Activated CD4-positive, alpha-beta T cell treated with anti-CD3 and anti-CD28 coated beads for 4 hours (primary cell): ENCODE data around the gene GJC2.
A peak's percentile ranks its signal among the peaks of the same experiment; 100 is the strongest.

Source experiments
- DNase-seq, 2 donors: peaks; one replicate each; pipeline ENCODE4 v3.0.0-alpha.2; 2020

Gene GJC2

GRCh38 chr1:228117335-228117734, 32.4 kb upstream of the GJC2 start:
- no peak for DNase-seq

GRCh38 chr1:228118040-228118439, 31.7 kb upstream of the GJC2 start:
- DNase-seq: no peak

DNA sequence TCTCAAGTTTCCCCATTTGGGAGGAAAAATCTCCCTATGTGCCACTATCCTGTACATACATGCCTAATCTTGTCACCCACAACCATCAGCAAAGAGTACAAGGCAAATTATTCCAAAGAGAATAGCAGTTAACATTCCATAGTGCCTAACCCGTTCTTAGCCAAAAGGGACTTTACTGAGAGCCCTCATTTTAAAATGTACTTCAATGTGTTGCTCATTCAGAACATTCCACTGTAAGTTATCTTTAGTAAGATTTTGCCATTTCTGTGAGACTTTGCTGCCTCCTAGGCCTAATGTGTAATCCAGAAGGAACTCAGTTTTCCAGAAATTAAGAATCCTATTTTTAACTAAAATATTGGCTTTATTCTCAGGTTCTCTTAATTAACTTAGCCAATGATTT, 29.4 kb upstream of the GJC2 start:
- DNase-seq: no peak

GRCh38 chr1:228120857-228121489, 28.8 kb upstream of the GJC2 start:
- no peak for DNase-seq

DNA sequence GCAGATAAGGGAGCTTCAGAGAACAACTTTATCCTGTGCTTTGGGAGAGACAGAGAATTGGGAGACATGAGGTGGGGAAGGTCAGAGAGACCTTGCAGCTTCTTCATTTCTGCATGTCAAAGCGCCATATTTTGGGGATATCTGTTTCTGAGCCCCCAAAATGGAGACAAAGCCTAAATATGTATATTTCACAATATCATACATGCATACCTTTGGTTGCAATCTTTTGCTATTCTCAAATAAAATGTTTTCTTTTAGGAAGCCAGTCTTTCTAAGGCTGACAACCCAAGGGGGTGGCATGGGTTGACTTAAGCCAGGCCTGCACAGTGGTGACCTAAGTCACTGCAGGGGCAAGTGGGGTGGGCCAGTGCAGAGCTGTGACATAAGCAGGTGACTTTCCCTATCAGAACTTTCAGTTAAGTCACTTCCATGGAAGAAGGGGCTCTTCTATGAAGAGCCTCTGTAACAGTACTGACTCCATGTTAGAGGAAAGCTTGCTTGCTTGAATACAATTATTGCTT, 26.7 kb upstream of the GJC2 start:
- no peak for DNase-seq

DNA sequence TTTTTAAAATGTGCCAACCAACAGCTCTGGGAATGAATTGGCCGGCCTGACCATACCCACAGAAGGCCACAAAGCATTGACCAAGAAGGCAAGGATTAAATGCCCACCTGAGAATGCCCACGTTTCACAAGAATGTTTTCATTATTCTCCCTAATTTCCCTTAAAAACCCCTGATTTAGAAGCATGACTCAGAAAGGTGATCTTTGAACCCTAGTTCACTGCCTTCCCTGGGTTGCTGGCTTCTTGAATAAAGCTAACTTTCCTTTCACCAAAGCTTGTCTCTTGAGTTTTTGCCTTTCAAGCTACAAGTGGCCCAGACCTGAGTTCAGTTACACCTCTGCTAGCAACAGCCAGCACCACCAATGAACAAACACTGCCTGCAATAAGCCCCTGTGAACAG, 26.2 kb upstream of the GJC2 start:
- DNase-seq: no peak

- DNase-seq: no peak
Observed at GRCh38 chr1:228125185-228125584, 24.5 kb upstream of the GJC2 start.

DNA sequence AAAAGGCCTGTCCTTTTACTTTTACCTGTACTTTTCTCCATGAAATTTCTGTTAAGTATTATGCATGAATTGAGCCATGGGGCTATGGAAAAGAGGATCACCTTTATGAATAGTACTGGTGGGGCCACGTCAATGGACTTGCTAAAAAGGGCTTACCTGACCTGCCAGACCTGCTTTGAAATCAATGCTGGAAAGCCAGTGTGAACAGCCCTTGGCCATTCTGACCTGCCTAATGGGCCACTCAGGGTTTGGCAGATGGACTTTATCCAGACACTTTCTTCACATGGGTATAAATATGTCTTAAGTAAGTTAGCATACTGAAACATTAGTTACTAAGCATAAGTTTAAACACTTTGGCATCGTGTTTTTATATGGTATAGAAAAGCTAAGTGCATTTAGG, 18.0 kb upstream of the GJC2 start:
- no peak for DNase-seq

DNA sequence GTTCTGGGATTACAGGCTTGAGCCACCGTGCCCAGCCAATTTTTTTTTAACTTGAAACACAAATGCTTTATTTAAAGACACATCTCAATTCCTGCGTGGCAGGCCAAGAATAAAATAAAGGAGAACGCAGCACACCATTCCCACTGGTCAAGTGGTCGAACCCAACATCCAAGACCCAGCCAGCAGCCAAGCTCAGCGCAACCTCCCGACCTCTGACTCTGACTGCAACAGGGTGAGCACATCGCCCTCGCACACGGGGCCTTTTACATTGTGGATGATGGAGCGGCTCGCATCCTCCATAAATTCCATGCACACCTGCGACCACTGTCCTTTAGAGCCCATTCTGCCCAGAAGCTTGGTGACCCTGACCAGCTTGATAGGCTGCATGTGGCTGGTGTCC, 15.1 kb upstream of the GJC2 start:
- DNase-seq: no peak

- no peak for DNase-seq
Observed at GRCh38 chr1:228136901-228137300, 12.8 kb upstream of the GJC2 start.

DNA sequence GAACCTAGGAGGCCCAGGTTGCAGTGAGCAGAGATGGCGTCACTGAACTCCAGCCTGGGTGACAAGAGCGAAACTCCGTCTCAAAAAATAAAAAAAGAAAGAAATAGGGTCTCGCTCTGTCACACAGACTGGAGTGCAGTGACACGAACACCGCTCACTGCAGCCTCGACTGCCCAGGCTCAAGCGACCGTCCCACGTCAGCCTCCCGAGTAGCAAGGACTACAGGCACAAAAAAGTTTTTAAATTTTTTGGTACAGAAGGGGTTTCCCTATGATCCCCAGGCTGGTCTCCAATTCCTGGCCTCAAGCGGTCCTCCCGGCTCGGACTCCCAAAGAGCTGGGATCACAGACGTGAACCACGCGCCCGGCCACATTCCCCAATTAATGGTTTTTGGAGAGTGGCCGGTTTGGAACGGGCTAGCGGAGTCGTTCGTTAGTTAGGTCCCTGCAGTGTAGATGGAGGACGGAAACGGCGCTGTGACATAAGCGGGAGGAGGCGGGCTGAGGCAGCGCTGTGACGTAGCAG, 10.3 kb upstream of the GJC2 start:
- no peak for DNase-seq

- DNase-seq: peak; percentile 100
Observed at GRCh38 chr1:228139931-228140723, 9.6 kb upstream of the GJC2 start, which contains the start of gene GUK1. TSS of gene GUK1 (plus strand) at chr1:228140279. CDS start at chr1:228140303, 24 bp downstream.

GRCh38 chr1:228140724-228141225, 9.0 kb upstream of the GJC2 start:
- no peak for DNase-seq

DNA sequence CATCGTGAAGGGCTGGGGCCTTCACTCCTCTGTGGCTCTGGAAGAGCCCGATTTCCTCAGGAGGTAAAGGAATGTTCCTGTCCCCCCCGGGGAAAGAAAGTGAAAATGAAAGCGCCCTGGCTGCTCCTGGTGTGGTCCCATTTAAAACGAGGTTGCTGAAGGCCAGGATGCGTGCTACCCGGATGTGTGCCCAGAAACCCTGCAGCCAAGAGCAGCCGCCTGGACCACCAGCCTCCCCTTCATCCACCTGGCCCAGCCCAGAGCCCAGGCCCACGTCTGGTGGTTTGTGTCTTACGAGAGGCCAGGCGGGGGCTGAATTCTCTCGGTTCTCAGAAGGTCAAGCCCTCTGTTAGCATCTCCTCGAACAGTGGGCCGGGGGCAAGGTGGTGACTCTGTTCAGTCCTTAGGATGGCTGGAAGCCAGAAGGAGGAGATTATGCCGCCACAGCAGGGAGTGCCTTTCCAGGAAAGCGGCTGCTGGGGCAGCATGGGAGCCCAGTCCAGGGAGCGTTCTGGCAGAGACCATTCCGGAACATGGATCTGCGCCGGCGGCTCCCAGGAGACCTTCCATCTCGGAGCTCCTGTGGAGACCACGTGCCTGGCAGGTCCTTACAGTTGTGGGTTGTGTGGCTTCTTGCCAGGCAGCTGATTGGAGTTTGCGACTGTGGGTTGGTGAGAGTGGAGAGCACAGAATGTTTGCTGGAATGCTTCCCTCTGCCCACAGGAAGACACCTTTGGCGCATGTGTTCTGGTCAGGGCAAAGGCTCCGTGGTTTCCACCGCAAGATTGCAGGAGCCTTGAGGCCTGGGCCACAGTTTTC, 8.3 kb upstream of the GJC2 start:
- peak in 1 of 2 donors; percentile 27 for DNase-seq

GRCh38 chr1:228142155-228142691, 7.5 kb upstream of the GJC2 start:
- DNase-seq: no peak

DNA sequence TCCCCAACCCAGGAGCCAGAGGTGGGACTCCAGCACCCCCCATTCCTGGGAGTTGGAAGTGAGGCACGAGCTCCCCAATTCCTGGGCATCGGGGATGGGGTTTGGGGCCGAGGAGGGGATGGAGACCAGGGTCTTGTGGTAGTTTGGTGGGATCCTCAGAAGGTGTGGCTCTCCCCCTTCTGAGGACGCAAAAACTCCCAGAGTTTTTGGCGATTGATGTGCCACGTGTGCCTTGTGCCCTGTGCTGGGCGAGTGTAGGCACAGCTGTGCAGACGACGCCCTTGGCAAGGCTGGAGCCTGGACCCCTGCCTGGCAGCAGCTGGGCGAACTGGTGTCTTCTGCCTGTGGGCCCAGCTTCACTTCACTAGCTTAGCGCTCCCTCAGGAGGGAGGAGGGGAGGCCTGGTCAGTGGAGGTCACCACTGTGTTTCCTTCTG, 7.0 kb upstream of the GJC2 start:
- DNase-seq: no peak

GRCh38 chr1:228143480-228144192, 6.1 kb upstream of the GJC2 start:
- DNase-seq: no peak

DNA sequence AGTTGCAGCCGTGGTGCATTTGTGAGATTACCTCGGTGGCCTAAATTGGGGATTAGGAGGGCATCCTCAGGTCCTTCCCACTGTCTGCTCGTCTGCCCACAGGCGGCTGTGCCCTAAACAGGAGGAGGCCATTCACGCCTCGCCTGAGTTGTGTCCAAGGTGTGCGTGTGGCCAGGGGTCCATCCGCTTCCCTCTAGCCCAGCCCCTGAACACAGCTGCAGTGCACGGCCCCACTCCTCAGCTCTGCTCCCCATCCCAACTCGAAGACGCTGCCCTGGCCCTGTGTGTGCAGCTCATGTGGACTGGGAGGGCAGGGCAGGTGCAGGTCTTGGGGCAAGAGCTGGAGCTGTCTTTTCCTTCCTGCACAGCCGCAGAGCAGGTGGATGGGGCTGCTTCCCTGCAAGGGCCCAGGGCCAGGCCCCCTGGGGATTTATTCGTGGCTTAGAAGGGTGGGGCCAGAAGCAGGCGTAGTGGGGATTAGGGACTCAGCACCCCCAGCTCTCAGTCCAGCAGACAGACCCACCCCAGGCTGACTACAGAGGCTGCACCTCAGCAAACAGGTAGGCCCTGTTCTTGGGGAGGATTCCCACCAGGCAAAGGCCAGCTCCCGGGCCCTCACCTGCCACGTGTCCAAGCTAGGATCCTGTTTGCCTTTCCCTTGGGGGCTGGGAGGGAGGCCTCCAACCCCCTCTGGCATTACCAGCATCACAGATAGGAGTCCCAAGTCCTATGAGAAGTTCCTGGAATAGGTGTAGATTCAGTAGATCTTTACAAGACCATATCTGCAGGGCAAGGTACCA, 5.3 kb upstream of the GJC2 start:
- no peak for DNase-seq

DNA sequence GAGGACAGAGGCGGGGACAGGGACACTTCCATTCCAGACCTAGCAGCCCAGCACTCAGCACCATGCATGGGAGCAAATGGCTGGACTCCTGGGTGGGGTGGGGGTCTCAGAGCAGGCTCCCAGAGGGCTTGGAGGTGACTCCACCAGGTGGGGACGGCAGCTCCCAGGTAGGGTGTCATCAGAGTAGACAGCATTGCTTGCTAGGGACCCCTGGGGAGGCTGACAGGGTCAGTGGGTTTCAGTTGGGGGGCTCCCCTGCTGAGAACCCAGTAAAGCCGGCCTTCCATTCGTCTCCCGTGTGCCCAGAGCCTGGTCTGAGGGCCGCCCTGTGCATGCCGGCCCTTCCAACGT, 4.8 kb upstream of the GJC2 start:
- no peak for DNase-seq

- DNase-seq: no peak
Observed at GRCh38 chr1:228145463-228146416, 4.0 kb upstream of the GJC2 start.
